Tongue (tissue), 2 donors: ENCODE data around the gene F7. TPM values are rescaled to one million over a fixed set of nuclear protein-coding genes. Genes with fewer than 3 reads are reported as not detected.
"Not testable (repeated sequence)": the region's sequence is repeated elsewhere in the genome, so short reads cannot be mapped to it uniquely, and the experiment has no call there.

Experiments
- DNase-seq: peaks from one replicate; pipeline ENCODE4 v3.0.0-alpha.2; 2015
- total RNA-seq: library from RNA; depleted of rRNA; stranded (reverse); fragments of >200 nt; gene quantifications from one replicate; pipeline ENCODE4 v1.2.3, GENCODE V29; 2014

Gene F7
- 1.6 TPM for total RNA-seq

- no peak for DNase-seq
Observed at GRCh38 chr13:113105032-113105920, at the start of gene F7. TSS of gene F7 (plus strand) at chr13:113105791. CDS start at chr13:113105842, 51 bp downstream.

- no peak for DNase-seq
Observed at GRCh38 chr13:113057084-113057483, 48.5 kb upstream of the F7 start.

DNA sequence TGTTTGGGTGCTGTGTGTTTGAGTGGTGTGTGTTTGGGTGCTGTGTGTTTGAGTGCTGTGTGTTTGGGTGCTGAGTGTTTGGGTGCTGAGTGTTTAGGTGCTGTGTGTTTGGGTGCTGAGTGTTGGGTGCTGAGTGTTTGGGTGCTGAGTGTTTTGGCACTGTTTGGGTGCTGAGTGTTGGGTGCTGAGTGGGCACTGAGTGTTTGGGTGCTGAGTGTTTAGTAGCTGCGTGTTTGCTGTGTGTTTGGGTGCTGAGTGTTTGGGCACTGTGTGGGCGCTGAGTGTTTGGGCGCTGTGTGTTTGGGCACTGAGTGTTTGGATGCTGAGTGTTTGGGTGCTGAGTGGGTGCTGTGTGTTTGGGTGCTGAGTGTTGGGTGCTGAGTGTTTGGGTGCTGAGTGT is 48.0 kb upstream of the F7 start:
- DNase-seq, result not testable (repeated sequence)

GRCh38 chr13:113058129-113058987 is 47.2 kb upstream of the F7 start:
- DNase-seq, result no peak

DNA sequence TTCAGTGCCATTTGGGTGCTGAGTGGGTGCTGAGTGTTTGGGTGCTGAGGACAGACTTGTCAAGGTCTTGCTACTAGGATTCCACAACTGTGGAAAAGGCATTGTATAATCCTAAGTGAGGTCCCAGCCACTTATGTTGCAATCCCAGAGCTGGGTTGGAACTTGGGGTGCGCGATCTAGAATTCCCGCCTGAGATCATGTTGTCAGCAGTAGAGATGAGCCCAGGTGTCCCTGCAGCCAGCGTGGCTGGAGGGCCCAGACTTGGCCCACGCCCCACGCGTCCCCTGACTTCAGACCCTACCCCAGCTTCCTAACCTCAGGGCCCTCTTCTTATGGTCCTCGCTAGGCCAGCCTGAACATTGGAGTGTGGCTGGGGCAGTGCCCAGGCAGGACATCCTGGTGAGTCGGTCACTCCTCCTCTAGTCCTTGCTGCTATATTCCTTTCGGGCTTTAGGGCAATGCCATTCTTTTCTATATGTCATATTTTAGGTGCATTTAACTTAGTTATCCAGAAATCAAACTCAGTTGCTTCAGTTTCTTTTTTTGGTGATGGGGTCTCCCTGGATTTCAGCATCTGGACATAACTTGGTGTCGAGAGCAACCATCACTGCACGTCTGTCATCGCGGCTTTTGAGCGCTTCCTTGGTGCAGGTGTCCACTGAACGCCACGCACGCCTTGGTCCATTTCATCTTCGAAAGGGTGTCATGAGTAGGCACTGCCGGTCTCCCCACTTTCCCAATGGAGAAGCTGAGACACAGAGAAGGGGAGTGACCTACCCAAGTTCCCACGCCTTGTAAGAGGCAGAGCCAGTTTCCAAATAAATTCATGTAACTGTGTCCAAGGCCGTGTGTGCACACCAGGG is 46.4 kb upstream of the F7 start:
- no peak for DNase-seq

GRCh38 chr13:113059891-113060290 is 45.7 kb upstream of the F7 start:
- no peak for DNase-seq

DNA sequence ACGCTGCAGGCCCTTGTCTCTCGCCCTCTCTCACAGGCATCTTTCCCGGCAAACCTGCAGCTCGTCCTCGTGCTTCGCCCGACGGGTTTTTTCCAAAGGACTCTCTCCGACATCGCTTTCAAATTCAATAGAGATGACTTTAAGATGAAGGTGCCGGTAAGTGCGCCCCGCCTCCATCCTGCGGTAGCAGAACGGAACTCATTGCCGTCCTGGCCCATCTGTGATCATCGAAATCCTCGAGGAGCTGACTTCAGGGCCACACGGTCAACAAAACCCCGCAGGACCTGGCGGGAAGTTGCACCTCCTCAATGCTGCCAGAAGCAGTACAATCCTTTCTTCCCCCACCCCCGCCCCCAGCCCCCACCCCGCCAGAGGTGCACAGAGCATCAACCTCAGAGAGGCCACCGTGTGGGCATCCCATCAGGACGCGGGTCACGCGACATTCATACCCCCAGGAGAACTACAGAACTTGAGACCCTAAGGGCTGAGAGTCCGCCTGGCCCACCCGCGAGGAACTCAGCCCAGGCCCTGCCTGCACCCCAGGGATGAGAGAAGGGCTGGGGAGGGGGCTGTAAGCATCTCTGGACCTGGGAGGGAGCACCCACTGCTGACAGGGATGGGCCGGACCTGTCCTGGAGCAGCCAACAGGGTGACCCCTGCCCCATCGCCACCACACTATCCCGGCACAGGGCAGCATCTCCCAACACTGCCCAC is 44.9 kb upstream of the F7 start:
- no peak for DNase-seq

DNA sequence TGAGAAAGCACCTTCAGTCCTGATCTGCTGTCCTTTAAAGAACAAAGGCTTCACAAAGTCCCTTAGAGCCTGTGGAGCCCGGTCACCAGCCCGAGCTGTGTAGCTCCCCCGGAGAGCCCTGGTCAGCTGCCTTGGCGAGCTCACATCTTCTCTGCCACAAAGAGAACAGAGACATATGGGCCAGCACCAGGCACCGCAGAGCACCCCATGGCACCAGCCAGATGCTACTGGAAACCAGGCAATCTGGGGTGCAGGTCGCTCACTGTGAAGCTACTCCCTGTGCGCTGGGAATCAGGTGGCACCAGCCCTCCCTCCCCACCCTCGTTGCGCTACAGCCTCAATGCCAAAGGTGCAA is 44.3 kb upstream of the F7 start:
- DNase-seq, result no peak

GRCh38 chr13:113061796-113062425 is 43.7 kb upstream of the F7 start:
- DNase-seq, result no peak

GRCh38 chr13:113062691-113063090 is 42.9 kb upstream of the F7 start:
- DNase-seq, result no peak

DNA sequence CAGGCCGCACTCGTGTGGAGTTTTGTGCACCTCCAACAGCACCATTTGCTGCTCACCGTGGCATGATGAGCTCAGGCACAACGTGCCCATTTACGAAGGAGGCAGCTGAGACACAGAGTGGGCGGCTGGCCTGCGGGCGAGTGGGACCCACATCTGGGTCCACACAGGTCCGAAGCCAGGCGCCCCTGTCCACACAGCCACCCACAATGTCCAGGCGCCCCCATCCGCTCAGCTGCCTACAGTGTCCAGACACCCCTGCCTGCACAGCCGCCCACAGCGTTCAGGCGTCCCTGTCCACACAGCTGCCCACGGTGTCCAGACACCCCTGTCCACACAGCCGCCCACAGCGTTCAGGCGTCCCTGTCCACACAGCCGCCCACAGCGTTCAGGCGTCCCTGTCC is 42.5 kb upstream of the F7 start:
- DNase-seq, result no peak

DNA sequence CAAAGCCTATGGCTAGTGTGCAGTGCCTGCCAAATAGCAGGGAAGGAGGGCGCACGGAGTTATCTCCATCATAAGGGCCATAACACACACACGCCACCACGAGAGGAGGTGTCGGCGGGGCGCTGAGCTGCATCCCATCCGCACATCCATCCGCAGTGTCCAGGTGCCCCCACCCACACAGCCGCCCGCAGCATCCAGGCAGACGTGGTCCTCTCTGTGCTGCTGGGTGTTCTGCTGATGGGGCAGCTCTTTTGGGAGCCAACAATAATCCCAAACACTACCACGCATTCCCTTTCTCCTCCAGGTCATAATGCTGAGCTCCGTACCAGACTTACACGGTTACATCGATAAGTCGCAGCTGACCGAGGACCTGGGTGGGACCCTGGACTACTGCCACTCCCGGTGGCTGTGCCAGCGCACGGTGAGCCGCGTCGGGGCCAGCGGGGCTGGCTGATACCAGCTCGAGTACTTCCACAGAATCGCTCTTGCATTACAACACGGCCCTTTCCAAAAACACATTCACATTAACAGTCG is 41.5 kb upstream of the F7 start:
- no peak for DNase-seq

DNA sequence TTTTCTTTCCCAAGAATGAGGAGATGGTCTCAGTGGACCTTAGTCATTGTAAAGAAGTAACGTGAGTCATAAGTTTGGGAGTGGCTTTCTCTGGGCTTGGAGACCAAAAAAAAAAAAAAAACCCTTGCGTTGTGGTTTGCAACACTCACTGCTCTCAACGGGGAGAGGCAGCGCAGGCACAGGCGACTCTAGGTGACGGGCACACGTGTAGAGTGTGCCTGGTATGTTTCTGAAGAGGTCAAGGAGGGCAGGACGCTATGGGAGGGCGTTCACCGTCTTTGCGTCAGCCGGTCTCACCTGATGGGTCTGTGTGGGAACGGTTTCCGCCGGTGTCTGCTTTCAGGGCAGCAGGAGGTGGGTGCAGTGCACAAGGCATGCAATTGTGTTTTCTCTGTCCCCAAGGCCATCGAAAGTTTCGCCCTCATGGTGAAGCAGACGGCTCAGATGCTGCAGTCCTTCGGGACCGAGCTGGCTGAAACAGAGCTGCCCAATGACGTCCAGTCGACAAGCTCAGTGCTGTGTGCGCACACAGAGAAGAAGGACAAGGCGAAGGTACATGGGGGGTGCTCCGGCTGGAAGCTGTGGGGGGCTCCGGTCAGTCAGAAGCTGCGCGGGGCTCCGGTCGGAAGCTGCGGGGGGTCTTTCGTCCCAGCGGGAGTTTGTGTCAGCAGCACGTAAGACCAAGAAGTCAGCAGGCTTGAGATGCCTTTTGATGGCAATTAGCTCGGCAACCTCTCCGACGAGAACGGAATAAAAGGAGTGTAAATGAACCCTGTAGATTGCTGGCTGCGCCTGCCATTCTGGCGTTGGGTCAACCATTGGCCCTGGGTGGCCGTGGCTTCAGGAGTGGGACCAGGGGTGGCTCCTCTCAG is 40.8 kb upstream of the F7 start:
- DNase-seq, result peak; percentile 65

GRCh38 chr13:113065406-113066141 is 40.0 kb upstream of the F7 start:
- no peak for DNase-seq

DNA sequence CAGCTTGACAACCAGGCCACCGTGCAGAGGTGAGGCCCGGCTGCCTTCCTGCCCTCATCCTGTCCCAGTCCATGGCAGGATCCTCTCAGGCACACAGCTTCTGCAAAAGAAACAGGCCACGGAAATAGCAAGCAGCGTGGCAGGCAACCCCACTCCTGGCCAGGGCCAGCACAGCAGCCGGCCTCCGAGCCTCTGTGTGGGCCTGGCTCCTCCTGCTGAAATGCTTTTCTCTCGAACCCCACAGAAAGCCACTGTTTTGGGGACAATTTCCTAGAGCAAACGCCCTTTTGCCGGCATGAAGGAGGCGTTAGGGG is 39.5 kb upstream of the F7 start:
- DNase-seq, result no peak

DNA sequence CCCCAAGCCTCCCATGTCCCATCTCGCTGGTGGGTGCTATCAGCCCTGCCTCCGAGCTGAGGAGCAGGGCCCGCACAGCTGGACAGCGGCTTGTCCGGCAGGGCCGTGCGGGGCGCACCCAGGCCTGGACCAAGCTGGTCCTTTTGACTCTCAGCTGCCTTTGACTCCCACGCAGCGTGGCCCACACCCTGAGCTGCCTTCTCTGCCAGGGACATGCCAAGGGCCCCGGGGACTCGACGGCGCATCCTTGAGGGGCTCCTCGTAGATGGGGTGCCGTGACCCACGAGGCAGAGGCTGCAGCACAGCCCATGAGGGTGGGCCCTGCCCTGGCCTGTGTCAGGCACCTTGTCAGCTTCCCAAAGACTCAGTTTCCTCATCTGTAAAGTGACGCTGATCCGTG is 38.8 kb upstream of the F7 start:
- DNase-seq, result no peak

DNA sequence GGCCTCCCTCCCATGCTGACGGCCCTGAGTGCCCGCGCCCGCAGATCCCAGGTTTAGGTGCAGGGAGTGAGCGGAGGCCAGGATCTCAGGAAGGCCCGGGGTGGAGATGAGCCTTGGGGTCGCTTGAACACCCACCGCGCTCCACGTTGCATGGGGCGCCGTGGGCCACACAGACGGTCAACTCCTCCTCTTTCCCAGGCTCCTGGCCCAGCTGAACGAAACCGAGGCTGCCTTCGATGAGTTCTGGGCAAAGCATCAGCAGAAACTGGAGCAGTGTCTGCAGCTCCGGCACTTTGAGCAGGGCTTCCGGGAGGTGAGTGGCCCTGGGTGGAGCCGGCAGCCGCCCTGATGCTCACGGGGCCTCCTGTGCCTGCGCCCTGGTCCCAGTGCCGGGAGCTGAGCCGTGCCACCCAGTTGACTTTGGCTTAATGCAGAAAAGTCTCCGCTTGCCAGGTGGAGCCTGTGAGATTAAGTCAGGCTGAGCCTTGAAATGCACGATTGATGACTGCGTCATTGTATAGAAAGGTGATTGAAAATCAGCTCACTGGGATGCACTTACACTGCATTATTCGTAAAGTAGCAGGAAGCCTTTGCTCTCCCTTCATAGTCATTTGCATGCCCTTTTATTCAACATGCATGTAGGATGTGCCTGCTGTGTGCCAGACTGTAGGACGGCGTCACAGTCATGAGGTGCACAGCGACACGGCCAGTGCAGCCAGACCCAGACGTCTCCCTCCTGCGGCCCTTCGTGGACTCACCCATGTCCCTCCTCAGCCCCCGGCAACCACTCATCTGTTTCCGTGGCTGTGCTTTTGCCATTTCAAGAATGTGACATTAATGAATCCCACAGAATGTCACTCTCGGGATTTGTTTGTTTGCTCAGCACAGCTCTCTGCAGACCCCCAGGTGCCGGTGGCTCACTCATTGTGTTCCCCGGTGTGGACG is 35.5 kb upstream of the F7 start:
- DNase-seq, result no peak

- no peak for DNase-seq
Observed at GRCh38 chr13:113070855-113071254, 34.7 kb upstream of the F7 start.
